G401.6 (cell line): ENCODE results near the gene PTTG2.
"Not testable (repeated sequence)": the region's sequence is repeated elsewhere in the genome, so short reads cannot be mapped to it uniquely, and the experiment has no call there.

Source experiments
- FAIRE-seq: peaks from 2 replicates; lab custom pipeline; 2012; peaks lifted over from hg19 to GRCh38; lab: Jason Lieb, UNC

Gene PTTG2

DNA sequence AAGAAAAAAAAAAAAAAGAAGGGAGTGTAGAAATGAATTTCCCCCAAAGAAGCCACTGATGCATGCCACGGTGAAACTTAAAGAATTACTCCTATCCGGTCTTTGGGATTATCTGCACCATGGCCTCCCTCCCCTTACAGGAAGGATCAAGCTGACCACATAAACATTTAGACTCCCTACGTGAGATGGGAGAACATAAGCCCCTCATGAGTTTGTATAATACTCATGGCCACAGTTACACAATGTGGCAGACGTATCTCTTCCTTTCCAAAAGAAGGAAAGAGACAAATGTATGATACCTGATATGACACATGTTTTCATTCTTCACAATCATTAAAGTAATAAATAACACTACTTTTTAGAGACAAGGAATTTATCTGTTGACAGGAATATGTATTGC, 3.3 kb upstream of the PTTG2 start:
- FAIRE-seq = no peak

DNA sequence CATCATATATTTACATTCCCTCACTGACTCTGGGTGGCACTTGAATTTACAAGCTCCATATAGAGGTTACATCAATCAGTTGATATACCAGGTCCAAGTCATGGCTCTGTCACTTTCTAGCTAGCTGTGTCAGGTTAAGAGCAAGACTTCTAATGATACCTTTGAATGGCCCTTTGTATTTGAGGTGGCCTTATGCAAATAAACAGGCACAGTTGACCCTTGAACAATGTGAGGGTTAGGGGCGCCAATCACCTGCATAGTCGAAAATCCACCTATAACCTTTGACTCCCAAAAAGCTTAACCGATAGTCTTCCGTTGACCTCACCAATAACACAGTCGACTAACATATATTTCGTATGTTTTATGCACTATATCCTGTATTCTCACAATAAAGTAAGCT, 1.3 kb upstream of the PTTG2 start:
- no peak for FAIRE-seq

DNA sequence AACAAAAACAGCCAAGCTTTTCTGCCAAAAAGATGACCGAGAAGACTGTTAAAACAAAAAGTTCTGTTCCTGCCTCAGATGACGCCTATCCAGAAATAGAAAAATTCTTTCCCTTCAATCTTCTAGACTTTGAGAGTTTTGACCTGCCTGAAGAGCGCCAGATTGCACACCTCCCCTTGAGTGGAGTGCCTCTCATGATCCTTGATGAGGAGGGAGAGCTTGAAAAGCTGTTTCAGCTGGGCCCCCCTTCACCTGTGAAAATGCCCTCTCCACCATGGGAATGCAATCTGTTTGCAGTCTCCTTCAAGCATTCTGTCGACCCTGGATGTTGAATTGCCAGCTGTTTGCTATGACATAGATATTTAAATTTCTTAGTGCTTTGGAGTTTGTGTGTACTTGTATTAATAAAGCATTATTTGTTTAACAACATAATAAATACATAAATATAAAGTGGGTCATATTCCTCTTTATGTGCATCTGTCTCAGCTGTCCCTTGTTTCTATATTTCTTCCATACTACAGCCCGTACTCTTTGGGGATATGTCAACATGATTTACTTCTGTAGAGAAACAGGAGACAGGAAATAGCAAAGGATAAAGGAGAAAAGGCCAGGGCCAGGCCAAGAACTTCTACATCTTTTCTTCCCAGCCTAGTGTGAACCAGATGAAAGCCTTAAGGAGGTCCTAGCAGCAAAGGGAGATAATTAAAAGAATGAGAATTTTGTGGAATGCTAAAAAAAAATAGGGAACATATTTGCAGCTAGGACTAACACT, 667 bp downstream of the PTTG2 start:
- no peak for FAIRE-seq

DNA sequence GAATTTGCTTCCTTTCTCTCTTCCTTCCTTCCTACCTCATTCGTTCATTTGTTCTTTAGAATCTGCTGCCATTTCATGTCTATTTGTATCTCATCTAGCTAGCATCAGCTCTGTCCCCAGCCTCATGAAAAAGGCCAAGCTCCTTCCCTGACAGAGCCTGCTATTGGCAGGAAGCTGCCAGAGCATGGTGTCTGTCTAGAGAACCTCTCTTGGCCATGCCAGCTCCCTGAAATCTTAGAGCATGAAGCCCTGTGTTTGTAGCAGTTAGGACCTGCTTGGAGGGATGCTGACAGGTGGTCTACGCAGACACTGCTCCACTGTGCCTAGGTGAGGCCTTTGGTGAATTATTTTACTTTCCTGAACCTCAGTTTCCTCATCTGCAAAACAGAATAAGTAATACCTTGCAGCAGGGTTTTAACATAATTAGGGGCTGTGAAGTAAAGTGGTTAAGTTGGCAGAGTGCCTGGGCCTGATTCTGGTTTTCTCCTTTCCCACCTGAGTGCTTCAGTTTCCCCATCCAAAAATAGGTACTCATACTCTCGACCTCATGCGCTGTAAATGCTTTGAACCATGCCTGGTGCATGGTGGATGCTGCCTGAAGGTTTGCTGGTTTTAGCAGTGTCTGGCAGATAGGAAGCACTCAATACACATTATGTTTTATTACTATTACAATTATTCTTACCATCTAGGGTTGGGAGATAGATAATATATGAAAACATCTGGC, 4.7 kb downstream of the PTTG2 start:
- FAIRE-seq = no peak

DNA sequence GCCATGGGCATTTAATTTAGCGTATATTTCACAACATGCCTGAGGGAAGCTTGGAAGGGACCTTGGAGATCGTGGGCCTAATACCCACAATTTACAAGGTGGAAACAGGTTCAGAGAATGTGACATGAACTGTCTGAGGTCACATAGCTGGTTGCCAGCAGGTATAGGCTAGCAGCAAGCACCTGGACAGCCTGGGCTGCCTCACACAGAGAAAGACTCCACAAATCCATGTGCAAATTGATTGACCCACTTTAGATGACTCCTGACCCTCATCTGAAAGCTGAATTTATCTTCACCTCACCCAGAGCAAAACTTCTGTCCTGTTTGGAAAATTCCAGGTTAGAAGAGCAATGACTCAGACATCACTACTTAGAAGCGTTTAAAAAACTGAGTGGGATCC, 5.8 kb downstream of the PTTG2 start:
- no peak for FAIRE-seq

DNA sequence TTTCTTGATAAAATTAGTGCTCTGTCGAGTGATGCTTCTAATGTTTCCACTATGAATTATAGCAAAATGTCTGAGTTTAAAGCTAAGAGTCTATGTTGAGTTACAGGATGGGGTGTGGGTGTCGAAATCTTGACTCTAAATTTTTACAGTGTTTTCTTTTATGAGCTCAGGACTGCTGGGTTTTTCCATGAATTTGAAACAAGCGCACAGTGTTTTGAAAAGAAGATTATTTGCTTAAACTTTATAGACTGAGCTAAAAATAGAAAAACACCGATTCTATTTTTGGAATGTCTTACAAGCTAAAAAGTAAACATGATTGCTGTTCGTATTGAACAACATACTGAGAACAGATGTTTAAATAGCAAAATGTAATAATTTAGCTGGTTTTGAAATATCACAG, 7.5 kb downstream of the PTTG2 start:
- FAIRE-seq = no peak

DNA sequence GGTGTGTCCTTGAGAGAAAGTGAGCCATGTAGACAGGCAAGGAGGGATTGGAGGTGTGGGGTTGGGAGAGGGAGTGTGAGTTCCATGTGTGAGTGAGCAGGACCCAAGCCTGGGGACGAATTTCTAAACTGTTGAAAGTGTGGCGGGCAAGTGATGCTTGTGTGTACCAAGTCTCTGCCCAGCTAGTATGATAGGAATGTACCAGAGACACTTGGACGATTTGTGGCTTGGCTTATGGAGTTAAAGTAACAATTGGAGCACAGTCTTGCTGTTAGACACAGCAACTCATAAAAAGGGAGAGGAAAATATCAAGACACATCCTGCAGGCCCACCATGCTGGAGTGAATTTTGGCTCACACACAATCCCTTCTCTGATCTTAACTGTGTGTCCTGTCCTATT, 8.5 kb downstream of the PTTG2 start:
- no peak for FAIRE-seq

DNA sequence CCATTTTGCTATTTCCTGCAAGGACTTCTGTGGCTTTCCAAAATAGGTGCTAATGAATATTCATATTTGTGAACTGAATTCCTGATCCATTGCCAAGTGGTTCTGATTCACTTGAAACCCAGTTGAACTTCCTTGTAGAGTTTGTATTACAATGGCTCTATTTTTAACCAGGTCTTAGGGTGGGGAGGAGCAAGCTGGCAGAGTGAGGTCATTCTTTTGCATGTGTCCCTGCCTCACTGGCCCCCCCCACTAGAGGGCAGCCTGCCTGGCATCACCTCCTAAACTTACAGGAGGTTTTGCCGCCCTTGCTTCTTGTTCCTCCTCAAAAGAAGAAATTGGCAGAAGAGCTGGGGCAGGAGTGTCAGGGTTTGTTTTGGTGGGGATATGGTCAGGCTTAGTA, 10.5 kb downstream of the PTTG2 start:
- FAIRE-seq = no peak

DNA sequence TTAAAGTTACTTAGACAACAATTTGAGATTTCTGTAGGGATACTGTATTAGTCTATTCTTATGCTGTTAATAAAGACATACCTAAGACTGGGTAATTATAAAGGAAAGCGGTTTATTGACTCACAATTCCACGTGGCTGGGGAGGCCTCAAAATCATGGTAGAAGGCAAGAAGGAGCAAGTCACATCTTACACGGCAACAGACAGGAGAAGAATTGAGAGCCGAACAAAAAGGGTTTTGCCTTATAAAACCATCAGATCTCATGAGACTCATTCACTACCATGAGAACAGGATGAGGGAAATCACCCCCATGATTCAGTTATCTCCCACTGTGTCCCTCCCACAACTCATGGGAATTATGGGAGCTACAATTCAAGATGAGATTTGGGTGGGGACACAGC, 11.0 kb downstream of the PTTG2 start:
- FAIRE-seq = no peak

DNA sequence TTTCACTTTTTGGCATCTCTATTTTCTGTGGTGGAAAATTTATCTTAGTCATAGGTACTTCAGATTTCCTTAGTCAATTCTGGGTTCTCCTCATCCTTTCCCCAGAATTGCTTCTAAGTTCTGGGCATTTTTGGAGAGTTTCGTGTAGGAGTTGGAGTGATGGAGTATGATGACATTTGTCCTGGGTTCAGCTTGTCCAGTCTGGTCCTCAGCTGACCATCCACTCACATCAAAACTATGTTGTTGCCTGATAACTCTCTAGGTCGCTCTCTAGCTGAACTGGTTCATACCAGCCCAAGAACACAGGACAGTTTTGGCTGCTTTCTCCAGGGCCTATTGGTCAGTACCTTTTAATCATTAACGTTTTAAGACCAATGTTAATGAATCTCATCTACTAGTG, 13.2 kb downstream of the PTTG2 start:
- no peak for FAIRE-seq

DNA sequence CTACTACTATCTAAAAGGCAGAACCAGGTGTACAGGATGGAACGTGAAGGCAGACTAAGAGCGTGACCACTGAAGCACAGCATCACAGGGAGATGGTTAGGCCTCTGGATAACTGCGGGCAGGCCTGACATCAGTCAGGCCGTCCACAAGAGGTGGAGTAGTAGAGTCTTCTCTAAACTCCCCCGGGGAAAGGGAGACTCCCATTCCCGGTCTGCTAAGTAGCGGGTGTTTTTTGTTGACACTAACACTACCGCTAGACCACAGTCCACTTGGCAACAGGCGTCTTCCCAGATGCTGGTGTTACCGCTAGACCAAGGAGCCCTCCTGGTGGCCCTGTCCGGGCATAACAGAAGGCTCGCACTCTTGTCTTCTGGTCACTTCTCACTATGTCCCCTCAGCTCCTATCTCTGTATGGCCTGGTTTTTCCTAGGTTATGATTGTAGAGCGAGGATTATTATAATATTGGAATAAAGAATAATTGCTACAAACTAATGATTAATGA, 15.2 kb downstream of the PTTG2 start:
- FAIRE-seq = not testable (repeated sequence)

DNA sequence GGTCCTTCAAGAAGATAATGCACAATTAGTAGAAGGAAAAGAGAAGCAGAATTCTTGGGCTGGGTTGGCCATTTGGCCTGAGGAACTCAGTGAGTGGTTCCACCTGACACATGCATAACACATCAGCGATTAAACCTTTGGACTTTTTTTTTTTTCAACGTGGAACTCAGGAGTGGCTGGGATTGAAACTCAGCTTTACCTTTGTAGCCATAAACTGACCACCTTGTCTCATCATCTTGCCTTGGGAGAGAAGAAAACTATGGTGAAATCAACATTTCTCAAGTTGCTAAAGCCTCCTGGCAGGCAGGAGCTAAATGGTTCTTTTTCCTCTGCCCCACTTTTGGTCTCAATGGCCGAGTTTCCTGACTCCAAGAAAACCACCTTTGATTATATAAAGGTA, 16.3 kb downstream of the PTTG2 start:
- no peak for FAIRE-seq

DNA sequence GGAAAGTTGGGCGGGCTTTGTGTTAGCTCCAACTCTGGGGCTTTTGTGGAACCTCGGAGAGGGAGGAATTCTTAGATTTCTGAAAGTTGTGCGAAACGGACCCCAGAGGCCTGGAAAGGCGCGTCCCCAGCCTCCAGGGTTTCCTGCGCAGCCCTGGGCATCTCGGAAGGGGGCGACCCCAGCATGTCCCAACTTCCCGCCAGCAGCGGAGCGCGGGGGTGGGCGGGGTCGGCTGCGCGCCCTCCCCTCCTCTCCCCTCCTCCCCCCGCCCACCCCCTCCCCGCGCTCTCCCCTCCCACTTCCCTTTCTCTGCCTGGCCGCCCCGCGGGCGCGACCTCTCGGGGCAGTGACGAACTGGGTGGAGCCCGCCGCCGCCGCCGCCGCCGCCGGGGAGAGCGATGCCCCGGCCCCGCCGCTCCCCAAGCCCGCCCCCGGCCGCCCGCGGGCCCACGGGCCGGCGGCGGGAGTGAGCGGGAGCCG, 16.8 kb downstream of the PTTG2 start:
- FAIRE-seq = no peak

DNA sequence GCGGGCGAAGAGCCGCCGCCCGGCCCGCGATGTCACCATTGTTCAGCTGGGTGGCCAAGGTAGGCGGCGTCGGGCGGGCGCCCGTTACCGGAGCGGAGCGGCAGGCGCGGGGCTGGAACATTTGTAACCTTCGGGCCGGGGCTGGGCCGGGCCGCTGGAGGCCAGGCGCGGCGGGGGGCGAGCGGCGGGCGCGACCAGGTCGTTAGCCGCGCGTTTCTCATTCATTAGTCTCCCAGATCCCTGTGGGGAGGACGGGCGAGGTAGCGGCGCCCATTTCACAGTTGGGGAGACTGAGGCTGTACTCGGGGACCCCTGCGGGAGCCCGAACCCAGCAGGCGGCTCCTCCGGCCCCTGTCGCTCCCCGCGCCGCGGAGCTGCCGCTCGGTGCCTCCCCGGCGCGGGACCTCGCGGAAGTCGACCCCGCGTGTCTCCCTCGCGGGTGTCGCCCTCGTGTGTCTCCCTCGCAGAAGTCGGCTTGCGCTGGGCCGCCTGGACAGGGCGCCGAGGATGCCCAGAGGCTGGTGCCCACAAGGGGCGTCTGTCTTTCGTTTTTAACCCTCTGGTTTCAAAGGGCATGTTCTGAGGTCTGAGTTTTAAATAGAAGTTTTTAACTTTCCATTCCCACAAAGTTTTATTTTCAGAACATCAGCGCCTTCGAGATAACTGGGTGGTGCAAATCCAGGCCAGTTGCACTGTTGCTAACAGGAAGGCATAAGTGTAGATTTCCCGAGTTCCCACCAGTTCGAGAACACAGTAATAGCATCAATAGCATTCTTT, 17.5 kb downstream of the PTTG2 start:
- FAIRE-seq = no peak

DNA sequence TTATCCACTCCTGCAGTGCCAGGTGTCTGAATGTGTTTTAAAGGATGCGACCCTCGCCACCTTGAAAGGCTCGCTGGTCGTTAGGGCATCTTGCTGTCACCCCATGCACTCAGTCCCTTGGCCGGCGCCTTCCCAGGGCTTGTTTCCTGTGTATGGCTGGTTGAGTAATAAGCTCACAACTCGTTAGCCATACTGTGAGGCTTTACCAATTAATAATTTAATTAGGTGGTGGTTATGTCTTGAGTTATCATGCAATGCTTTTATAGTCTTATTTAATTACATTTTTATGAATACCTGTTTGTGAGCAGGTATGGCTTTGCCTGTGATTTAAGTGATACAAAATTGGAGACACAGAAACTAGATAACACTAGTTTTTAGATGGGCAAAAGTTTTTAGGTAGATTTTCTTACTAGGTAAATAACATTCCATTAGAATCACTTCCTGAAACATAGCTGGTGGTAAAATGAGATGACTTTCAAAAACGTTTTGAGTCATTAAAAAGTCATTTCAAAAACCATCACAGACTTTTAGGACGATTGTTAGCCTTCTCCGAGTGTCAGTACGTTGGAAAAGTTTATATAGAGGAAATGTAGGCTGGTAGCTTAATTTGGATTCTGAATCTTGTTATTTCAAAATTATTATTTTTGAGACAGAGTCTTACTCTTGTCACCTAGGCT, 18.2 kb downstream of the PTTG2 start:
- FAIRE-seq = no peak

DNA sequence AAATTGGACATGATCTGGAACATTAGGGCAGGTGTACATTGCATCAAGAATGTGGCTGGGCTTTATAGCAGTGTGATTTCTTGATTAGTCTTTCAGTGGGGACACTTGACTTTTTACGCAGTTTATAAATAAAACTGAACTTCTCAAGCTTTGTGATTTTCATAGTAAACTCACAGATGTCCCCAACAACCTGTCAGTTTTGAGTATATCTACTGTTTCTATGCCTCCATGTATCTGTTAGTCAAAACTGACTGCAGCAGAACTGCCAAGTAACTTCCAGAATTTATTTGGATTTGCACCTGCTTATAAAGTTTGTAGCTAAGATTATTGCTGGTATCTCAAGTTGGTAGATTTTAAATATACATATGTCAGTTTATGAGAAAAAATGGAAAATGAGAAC, 20.0 kb downstream of the PTTG2 start:
- no peak for FAIRE-seq

DNA sequence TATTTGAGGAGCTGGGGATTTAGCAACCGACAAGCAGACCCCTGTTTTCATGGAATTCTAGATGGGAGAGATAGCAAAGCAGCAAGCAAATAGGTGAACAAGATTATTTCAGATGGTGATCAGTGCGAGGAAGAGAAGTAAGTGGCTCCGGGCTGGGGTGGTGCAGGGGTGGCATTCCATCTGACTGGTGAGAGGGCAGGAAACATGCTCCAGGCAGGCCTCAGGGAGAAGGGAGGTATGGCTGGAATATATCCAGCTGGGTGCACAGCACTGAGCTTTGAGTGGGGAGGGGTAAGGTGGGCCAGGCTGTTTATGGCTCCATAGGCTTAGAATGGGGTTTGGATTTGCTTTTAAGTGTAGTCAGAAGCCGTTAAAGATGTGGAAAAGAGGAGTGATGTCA, 21.2 kb downstream of the PTTG2 start:
- no peak for FAIRE-seq

DNA sequence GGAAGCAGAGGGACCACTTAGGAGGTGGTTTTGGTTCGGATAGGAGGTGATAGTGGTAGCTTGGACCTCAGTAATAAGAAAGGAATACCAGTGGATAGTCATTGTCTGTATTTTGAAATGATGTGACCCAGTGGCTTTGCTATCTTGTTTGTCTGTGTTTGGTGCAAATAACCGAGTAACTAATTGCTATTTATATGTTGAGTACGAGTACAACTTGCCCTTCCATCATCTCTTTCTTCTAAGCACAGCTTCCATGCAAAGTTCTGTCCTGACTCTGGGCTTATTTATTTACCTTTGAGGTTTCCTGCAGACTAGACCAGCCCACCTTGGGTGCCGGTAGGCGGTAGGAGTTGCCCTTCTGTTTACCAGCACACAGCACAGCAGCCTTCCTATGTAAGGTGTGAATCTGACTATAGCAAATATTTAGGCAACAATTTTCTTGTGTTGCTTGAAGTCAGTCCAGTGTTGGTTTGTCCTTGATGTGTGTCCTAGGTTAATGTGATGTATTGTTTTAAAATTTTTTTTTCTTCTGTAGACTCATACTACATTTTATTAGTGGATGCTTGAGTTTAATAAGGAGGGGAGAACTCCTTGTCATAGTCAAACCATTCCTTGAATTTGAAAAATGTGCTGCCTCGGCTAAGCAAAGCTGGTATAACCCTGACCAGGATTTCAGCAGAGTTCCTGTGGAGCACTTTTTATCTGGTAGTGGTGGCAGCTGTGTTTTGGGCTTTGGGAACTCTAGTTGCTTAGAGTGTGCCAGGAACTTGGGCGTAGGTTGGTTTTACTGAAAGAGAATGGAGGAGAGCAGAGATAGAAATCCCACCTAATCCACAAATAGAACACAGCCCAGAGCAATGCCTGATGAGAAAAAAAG, 21.9 kb downstream of the PTTG2 start:
- peak; percentile 6 for FAIRE-seq

DNA sequence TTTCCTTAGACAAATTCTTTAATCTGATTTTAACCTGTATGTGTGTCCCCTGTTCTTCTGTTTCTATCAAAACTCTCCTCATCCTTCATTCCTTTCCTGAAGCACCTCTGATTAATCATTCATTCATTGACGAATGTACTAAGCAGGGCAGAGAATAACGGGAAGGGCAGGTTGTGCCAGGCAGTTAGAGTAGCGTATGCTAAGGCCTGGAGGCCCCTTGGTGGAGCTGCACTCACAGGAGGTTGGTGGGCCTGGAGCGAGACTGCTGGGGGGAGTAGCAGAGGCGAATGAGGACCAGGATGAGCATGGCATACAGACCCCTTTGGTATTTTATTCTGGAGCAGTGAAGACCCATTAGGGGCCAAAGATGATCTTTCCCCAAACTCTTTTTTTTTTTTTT, 22.5 kb downstream of the PTTG2 start:
- FAIRE-seq = no peak

DNA sequence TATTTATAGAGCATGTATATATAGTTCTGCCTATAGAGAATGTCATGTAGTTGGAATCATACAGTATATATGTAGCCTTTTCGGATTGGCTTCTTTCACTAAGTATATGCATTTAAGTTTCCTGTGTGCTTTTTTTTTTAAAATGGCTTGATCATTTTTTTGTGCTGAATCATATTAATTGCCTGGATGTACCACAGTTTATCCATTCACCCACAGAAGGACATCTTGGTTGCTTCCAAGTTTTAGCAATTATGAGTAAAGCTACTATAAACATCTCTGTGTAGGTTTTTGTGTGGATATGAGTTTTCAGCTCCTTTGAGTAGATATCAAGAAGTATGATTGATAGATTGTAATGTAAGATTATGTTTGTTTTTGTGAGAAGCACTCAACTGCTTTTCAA, 23.8 kb downstream of the PTTG2 start:
- FAIRE-seq = no peak

DNA sequence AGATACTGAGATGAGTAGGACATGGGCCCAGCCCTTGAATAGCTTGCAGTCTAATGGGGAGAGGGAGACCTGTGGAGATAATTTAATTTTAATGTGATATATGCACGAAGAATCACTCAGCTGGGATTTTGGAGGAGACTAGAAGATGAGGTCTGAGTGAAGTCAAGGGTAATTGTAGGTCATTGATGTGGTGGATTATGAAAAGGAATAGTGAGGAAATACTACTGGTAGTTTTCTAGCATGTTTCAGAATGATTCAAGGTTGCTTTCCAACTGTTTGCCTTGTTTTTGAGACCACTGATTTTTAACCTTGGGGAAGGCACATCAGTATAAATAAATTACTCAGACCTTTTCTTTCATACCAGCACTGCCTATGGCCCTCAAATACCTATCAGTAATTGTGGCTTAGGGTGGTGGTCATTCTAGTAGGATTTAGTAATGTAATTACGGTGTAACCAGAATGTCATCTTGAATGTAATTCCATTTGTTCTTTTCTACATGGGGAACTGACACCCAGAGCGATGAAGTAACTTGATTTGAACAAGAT, 25.6 kb downstream of the PTTG2 start:
- no peak for FAIRE-seq
